Measurements from ENCODE around the gene ATL2. TPM values are rescaled to one million over a fixed set of nuclear protein-coding genes. Genes with fewer than 3 reads are reported as not detected.
"Not testable (repeated sequence)": the region's sequence is repeated elsewhere in the genome, so short reads cannot be mapped to it uniquely, and the experiment has no call there.

Gene ATL2
- total RNA-seq, 2 experiments from 2014 or later: 46.0 to 48.8 TPM

- H3K36me3 Mint-ChIP-seq: no peaks in the 10 kb centered on the region
- H3K27ac Mint-ChIP-seq: no peak overlapping the region
- peaks cover under 1% of the 10 kb centered on the region for H3K9me3 Mint-ChIP-seq
- POLR2A ChIA-PET: no interaction called here
- H3K4me3 Mint-ChIP-seq: no peak overlapping the region
- no peaks in the 10 kb centered on the region for H3K4me1 Mint-ChIP-seq
- ATAC-seq (ENCODE audit: low read depth): no peak
- peaks cover 12% of the 10 kb centered on the region for H3K27me3 Mint-ChIP-seq
- no peak for DNase-seq
Measured at GRCh38 chr2:38407111-38407682, 30.1 kb upstream of the ATL2 start.

DNA sequence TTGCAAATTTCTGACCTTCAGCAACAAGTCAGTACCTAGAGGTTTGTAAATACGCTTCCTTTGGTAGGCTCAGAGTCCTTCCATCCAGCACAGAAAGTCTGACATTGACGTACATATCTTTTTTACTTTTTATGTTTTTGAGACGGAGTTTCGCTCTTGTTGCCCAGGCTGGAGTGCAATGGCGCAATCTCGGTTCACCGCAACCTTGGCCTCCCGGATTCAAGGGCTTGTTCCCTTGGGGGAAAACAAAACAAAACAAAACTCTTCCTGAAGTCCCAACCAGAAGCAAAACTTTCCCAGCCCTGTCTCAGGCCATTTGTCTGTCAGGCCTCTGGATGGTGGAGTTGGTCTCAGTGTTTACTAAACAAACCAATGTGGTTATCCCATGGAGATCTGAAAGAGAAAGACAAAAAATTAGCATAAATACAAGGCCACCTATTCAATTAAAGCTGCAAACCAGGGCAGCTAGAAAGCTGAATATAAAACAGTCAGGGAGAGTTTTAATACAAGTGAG lies 29.6 kb upstream of the ATL2 start:
- Mint-ChIP-seq H3K4me1 (no peaks in the 10 kb centered on the region), H3K36me3 (no peaks in the 10 kb centered on the region), H3K27ac (no peak overlapping the region), H3K27me3 (peaks cover 12% of the 10 kb centered on the region), H3K4me3 (no peak overlapping the region), H3K9me3 (no peaks in the 10 kb centered on the region)
- POLR2A ChIA-PET: no interaction called here
- DNase-seq (no peak), ATAC-seq (ENCODE audit: low read depth) (no peak)

- Mint-ChIP-seq H3K36me3 (no peaks in the 10 kb centered on the region), H3K9me3 (no peaks in the 10 kb centered on the region), H3K27me3 (peaks cover 12% of the 10 kb centered on the region), H3K4me1 (no peaks in the 10 kb centered on the region), H3K27ac (no peak overlapping the region), H3K4me3 (no peak overlapping the region)
- POLR2A ChIA-PET: no interaction called here
- DNase-seq: no peak
- ATAC-seq (ENCODE audit: low read depth): no peak
Measured at GRCh38 chr2:38405917-38406596, 29.0 kb upstream of the ATL2 start.

DNA sequence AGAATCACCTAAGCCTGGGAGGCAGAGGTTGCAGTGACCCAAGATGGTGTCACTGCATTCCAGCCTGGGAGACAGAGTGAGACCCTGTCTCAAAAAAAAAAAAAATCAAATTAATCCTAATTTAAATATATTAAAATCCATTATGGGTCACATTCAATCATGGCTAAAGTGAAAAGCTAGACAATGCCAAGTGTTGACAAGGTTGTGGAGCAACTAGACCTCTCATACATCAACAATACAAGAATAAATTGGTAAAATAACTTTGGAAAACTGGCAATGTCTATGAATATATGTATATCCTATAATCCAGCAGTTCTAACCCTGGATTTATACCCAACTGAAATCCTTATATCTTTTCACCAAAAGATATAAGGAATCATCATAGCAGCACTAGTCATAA lies 23.4 kb upstream of the ATL2 start:
- peaks cover 1% of the 10 kb centered on the region for H3K4me1 Mint-ChIP-seq
- H3K4me3 Mint-ChIP-seq: no peak overlapping the region
- H3K27ac Mint-ChIP-seq: no peak overlapping the region
- H3K9me3 Mint-ChIP-seq: no peaks in the 10 kb centered on the region
- no peaks in the 10 kb centered on the region for H3K36me3 Mint-ChIP-seq
- ATAC-seq (ENCODE audit: low read depth): no peak
- DNase-seq: no peak
- POLR2A ChIA-PET: no interaction called here
- H3K27me3 Mint-ChIP-seq: peaks cover 8% of the 10 kb centered on the region

DNA sequence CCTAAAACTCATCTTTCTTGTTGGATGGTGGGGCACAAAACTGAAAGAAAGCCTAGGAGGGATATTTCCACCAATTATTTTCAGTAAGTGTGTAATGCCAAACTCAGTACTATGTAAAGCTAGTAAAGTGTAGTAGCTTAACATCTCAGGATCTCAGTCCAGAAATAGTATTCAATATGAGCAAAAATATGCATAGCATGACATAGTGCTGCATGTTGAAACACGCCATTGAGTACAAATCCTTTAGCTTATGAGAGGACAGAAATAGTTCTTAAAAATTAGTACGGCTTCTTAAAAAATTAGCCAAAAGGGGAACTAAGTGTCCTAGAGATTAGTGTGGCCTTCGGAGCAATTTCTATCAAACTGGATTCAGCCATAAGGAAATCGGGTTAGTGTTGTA lies 21.7 kb upstream of the ATL2 start:
- peaks cover 13% of the 10 kb centered on the region for H3K4me1 Mint-ChIP-seq
- no peaks in the 10 kb centered on the region for H3K36me3 Mint-ChIP-seq
- no peaks in the 10 kb centered on the region for H3K9me3 Mint-ChIP-seq
- H3K27me3 Mint-ChIP-seq: peaks cover 4% of the 10 kb centered on the region
- DNase-seq (no peak), ATAC-seq (ENCODE audit: low read depth) (no peak)
- POLR2A ChIA-PET: interaction anchor here (0.7 kb wide), 1 partner anchor 44 kb away, joined by 4 read pairs; no protein-coding TSS in a partner anchor
- H3K27ac Mint-ChIP-seq: no peak overlapping the region
- no peak overlapping the region for H3K4me3 Mint-ChIP-seq

DNA sequence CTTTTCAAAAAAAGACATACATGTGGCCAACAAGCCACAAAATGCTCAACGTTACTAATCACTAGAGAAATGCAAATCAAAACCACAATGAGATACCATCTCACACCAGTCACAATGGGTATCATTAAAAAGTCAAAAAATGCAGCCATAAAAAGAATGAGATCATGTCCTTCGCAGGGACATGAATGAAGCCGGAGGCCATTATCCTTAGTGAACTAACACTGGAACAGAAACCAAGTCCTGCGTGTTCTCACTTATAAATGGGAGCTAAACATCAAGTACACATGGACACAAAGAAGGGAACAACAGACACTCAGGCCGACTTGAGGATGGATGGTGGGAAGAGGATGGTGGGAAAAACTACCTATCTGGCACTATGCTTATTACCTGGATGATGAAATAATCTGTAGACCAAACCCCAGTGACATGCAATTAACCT lies 17.8 kb upstream of the ATL2 start:
- no peak for ATAC-seq (ENCODE audit: low read depth)
- POLR2A ChIA-PET: no interaction called here
- H3K27me3 Mint-ChIP-seq: peaks cover 14% of the 10 kb centered on the region
- no peak overlapping the region for H3K4me3 Mint-ChIP-seq
- no peaks in the 10 kb centered on the region for H3K36me3 Mint-ChIP-seq
- H3K9me3 Mint-ChIP-seq: no peaks in the 10 kb centered on the region
- H3K27ac Mint-ChIP-seq: no peak overlapping the region
- H3K4me1 Mint-ChIP-seq: peaks cover 13% of the 10 kb centered on the region
- DNase-seq: no peak

GRCh38 chr2:38394041-38394440 lies 17.0 kb upstream of the ATL2 start:
- ATAC-seq (ENCODE audit: low read depth) (no peak), DNase-seq (no peak)
- H3K4me1 Mint-ChIP-seq: peaks cover 13% of the 10 kb centered on the region
- no peaks in the 10 kb centered on the region for H3K36me3 Mint-ChIP-seq
- no peaks in the 10 kb centered on the region for H3K9me3 Mint-ChIP-seq
- POLR2A ChIA-PET: no interaction called here
- H3K4me3 Mint-ChIP-seq: no peak overlapping the region
- peaks cover 14% of the 10 kb centered on the region for H3K27me3 Mint-ChIP-seq
- H3K27ac Mint-ChIP-seq: no peak overlapping the region

DNA sequence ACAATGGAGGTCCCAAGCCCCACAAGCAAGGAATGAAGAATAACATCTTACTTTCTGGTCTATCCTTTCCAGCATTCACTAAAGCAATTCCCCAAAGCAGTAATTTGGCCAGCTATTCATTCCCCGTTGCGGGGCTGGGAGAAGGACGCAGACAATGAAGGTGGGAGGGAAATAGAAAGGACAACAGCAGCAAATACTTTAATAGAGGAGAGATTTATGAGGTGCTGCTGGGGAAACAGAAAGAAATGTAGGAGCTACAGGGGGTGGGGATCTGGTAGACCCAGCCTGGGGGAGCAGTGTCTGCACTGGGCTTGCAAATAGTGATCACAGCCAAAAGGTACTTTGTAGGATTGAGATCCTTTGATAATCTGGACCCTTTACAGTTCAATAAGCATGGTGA lies 13.9 kb upstream of the ATL2 start:
- Mint-ChIP-seq H3K27me3 (peaks cover 10% of the 10 kb centered on the region), H3K36me3 (no peaks in the 10 kb centered on the region), H3K4me1 (peaks cover 23% of the 10 kb centered on the region), H3K9me3 (no peaks in the 10 kb centered on the region), H3K4me3 (no peak overlapping the region), H3K27ac (no peak overlapping the region)
- DNase-seq (no peak), ATAC-seq (ENCODE audit: low read depth) (no peak)
- POLR2A ChIA-PET: no interaction called here

DNA sequence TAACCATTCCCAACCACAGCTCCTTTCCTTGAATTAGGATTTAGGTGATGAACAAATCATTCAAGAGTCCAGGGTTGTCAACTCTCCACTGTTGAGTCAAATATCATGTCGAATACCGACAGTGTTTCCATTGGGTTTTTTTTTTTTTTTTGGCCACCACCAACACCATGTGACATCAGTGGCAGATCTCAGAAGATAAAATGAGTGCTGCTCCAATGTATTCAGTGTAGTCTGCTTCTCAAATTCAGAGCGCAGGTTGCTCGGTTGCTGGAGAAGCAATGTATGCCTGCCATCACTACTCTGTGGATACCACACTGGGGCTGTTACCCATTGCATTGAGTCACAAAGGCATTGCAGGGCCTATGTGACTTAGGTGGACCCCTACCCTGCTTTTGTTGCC lies 10.8 kb upstream of the ATL2 start:
- Mint-ChIP-seq H3K4me1 (peaks cover 12% of the 10 kb centered on the region), H3K9me3 (no peaks in the 10 kb centered on the region), H3K4me3 (peak overlapping the region; percentile 22), H3K36me3 (no peaks in the 10 kb centered on the region), H3K27ac (peak overlapping the region; percentile 9), H3K27me3 (peaks cover 10% of the 10 kb centered on the region)
- no peak for DNase-seq
- POLR2A ChIA-PET: interaction anchor here (0.7 to 2.6 kb wide), 2 partner anchors 11 to 20 kb away, joined by 5 to 11 read pairs; partner anchors contain the start of gene ATL2
- peak; percentile 48 for ATAC-seq (ENCODE audit: low read depth)

DNA sequence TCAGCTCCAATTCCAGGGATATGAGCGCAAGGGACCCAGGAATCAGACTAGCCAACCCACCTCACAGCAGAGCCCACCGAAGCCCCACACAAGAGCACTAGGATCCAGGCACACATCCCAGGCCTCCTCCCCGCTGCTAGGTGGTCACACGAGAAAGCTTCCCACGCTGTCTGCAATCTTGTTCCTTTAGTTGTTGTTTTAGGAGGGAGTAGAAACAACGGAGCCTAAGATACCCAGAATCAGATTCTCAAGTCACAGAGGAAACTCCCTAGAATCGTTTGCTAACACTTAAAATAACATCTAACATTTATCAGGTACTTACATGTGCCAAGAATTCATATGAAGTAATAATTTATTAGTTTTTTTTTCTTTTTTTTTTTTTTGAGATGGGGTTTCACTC lies 9.7 kb upstream of the ATL2 start:
- Mint-ChIP-seq H3K4me1 (peaks cover 12% of the 10 kb centered on the region), H3K9me3 (no peaks in the 10 kb centered on the region), H3K4me3 (no peak overlapping the region), H3K27ac (no peak overlapping the region), H3K27me3 (peaks cover 7% of the 10 kb centered on the region), H3K36me3 (no peaks in the 10 kb centered on the region)
- POLR2A ChIA-PET: interaction anchor here (1.0 kb wide), 1 partner anchor 9 kb away, joined by 3 read pairs; no protein-coding TSS in a partner anchor
- ATAC-seq (ENCODE audit: low read depth) (no peak), DNase-seq (no peak)

DNA sequence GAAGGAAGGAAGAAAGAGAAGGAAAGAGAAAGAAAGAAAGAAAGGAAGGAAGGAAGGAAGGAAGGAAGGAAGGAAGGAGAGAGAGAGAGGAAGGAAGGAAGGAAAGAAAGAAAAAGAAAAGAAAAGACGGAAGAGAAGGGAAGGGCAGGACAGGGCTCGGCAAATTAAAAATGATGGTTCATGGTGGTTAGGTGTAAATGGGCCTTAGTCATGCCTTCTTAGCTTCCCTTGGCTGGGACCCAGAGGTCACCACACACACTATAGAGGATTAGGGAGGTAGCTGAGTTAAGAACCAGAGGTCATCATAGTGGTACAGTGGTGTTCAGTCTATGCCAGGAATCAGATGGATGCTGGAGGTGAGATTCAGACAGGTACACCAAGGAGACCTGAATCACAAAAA lies 9.3 kb upstream of the ATL2 start:
- Mint-ChIP-seq H3K27ac (no peak overlapping the region), H3K36me3 (no peaks in the 10 kb centered on the region), H3K4me3 (no peak overlapping the region), H3K4me1 (peaks cover 12% of the 10 kb centered on the region), H3K27me3 (peaks cover 7% of the 10 kb centered on the region), H3K9me3 (no peaks in the 10 kb centered on the region)
- ATAC-seq (ENCODE audit: low read depth): no peak
- no peak for DNase-seq
- POLR2A ChIA-PET: interaction anchor here (1.0 kb wide), 1 partner anchor 9 kb away, joined by 3 read pairs; no protein-coding TSS in a partner anchor

- Mint-ChIP-seq H3K9me3 (no peaks in the 10 kb centered on the region), H3K4me3 (no peak overlapping the region), H3K27ac (no peak overlapping the region), H3K36me3 (no peaks in the 10 kb centered on the region), H3K4me1 (peaks cover 24% of the 10 kb centered on the region), H3K27me3 (no peaks in the 10 kb centered on the region)
- POLR2A ChIA-PET: no interaction called here
- DNase-seq (no peak), ATAC-seq (ENCODE audit: low read depth) (no peak)
Measured at GRCh38 chr2:38384338-38384737, 7.3 kb upstream of the ATL2 start.

- peaks cover 21% of the 10 kb centered on the region for H3K4me1 Mint-ChIP-seq
- POLR2A ChIA-PET; H3K27me3 Mint-ChIP-seq; H3K4me3 Mint-ChIP-seq; H3K27ac Mint-ChIP-seq; H3K9me3 Mint-ChIP-seq; DNase-seq; ATAC-seq (ENCODE audit: low read depth); H3K36me3 Mint-ChIP-seq: not testable (repeated sequence)
Measured at GRCh38 chr2:38383741-38384140, 6.7 kb upstream of the ATL2 start.

All from activated naive CD8-positive, alpha-beta T cell treated with anti-CD3 and anti-CD28 coated beads, Interleukin-2, amount 10 ng/mL, durations not matched to agents 7 days and 5 days (primary cell).